Measurements from ENCODE around the gene NRARP. TPM values are rescaled to one million over a fixed set of nuclear protein-coding genes. Genes with fewer than 3 reads are reported as not detected.
A peak's percentile ranks its signal among the peaks of the same experiment; 100 is the strongest.

The NRARP gene
- total and polyA plus RNA-seq, 2 of the 8 experiments (the other 6 are each of a cell fraction or from before 2014, with no cell fraction given), result 32.5 to 37.2 TPM

- Histone ChIP-seq H3K9me3 (ENCODE audit: insufficient read depth in 2 of 2, low read depth in 1 of 2, low read length in 1 of 2) (no peaks in the 10 kb centered on the region), H3K4ac (replicated peaks; ENCODE audit: insufficient read length, low read depth, low read length) (no peak overlapping the region), H3K18ac (ENCODE audit: extremely low read depth, low read length) (no peak overlapping the region), H3K4me1 (replicated peaks in 1 of 4; ENCODE audit: control insufficient read depth in 3 of 4, insufficient read depth in 4 of 4, low read length in 3 of 4) (peaks cover 0 to 17% (median 11%) of the 10 kb centered on the region in 4 experiments; a peak in 6 of 7 replicates), H3K4me2 (ENCODE audit: insufficient read depth in 1 of 2, low read depth in 2 of 2, low read length in 2 of 2) (no peak overlapping the region), H2AK5ac (ENCODE audit: low read depth, low read length) (no peak overlapping the region), H2AFZ (ENCODE audit: low read length) (no peak overlapping the region), H4K91ac (replicated peaks; ENCODE audit: insufficient read length, low read length) (no peak overlapping the region), H3K23me2 (ENCODE audit: low read depth, low read length) (peaks cover 2% of the 10 kb centered on the region; the same call in 1 of the 2 replicates), H3K27me3 (replicated peaks in 1 of 4; ENCODE audit: control insufficient read depth in 3 of 4, extremely low read depth in 1 of 4, insufficient read depth in 3 of 4, low read length in 3 of 4) (no peaks in the 10 kb centered on the region), H4K5ac (ENCODE audit: insufficient read length, low read depth, low read length) (no peak overlapping the region), H3K23ac (ENCODE audit: insufficient read length) (no peak overlapping the region), H3K56ac (replicated peaks; ENCODE audit: insufficient read length, low read depth, low read length) (no peak overlapping the region), H3K36me3 (ENCODE audit: control insufficient read depth in 2 of 4, insufficient read depth in 4 of 4, low read length in 3 of 4) (peaks cover 0 to 15% (median 12%) of the 10 kb centered on the region in 4 experiments; a peak in 6 of 8 replicates), H3K79me2 (ENCODE audit: control insufficient read depth in 1 of 2, insufficient read depth in 2 of 2, low read length in 2 of 2) (no peaks in the 10 kb centered on the region), H3K14ac (ENCODE audit: insufficient read length) (no peak overlapping the region), H3K27ac (ENCODE audit: low read depth, low read length) (no peak overlapping the region), H3K9ac (replicated peaks in 1 of 4; ENCODE audit: extremely low read depth in 1 of 4, low read depth in 3 of 4, low read length in 3 of 4) (no peak overlapping the region), H3K4me3 (ENCODE audit: extremely low read depth in 1 of 4, insufficient read depth in 2 of 4, low read depth in 3 of 4, low read length in 4 of 4) (no peak overlapping the region), H3K79me1 (ENCODE audit: low read depth, low read length) (no peaks in the 10 kb centered on the region), H2BK12ac (ENCODE audit: low read depth, low read length) (no peak overlapping the region), H4K20me1 (replicated peaks in 1 of 2; ENCODE audit: control insufficient read depth in 1 of 2, insufficient read depth in 2 of 2, low read length in 2 of 2) (peaks cover 4 to 9% of the 10 kb centered on the region in 2 experiments), H2BK5ac (ENCODE audit: low read depth, low read length) (peak overlapping the region; percentile 52; the same call in 1 of the 2 replicates), H2BK15ac (ENCODE audit: low read length) (no peak overlapping the region), H4K8ac (ENCODE audit: extremely low read depth, insufficient read depth, low read length) (no peak overlapping the region; the same call in 1 of the 2 replicates), H2BK120ac (replicated peaks; ENCODE audit: low read depth, low read length) (no peak overlapping the region), H2BK20ac (ENCODE audit: low read length) (no peak overlapping the region)
- FAIRE-seq (no peak), DNase-seq (ENCODE audit: low read depth in 1 of 2, low spot score in 2 of 2) (no peak)
- ChIA-PET POLR2A (ENCODE audit: partially characterized antibody) (interaction anchor here (1.0 to 47.8 kb wide), 5 partner anchors 9 to 37 kb away, joined by 3 to 1462 read pairs (median 4); partner anchors contain the start of genes CYSRT1, NDOR1, NELFB and NRARP), CTCF (ENCODE audit: partially characterized antibody) (interaction anchor here (0.6 to 2.2 kb wide), 7 partner anchors 8 to 35 kb away, joined by 3 to 8 read pairs (median 3); partner anchors contain the start of gene NELFB)
- 92% methylated on average over 32 of the region's 39 CpGs; no CpG with 5 or more reads in 1 of the 2 experiments for WGBS, 2 experiments (ENCODE audit: extremely low coverage in 1 of 2, insufficient coverage in 1 of 2, insufficient read length in 1 of 2, insufficient replicate concordance in 2 of 2, low coverage in 1 of 2, low lambda C conversion rate in 2 of 2, missing lambda C conversion rate in 1 of 2)
- TF ChIP-seq TAF1 (IDR thresholded peaks at IDR 0.05; ENCODE audit: low read depth, low read length) (no peak), PHF8 (conservative IDR thresholded peaks at IDR 0.05; ENCODE audit: low read depth, low read length) (no peak), BACH1 (IDR thresholded peaks at IDR 0.05; ENCODE audit: low read length) (no peak), SP4 (IDR thresholded peaks at IDR 0.05; ENCODE audit: low read length) (no peak), CTBP2 (IDR thresholded peaks at IDR 0.05; ENCODE audit: borderline replicate concordance, insufficient read depth, insufficient read length, low read length) (no peak), TEAD4 (IDR thresholded peaks at IDR 0.05; ENCODE audit: low read depth, low read length) (no peak), CTCF (IDR thresholded peaks at IDR 0.05; ENCODE audit: control extremely low read depth in 1 of 3, insufficient read depth in 1 of 3, low read depth in 1 of 3, low read length in 3 of 3) (no peak), RFX5 (IDR thresholded peaks at IDR 0.05; ENCODE audit: borderline replicate concordance, low read depth, low read length) (no peak)
- TF ChIP-seq, protein P1, sequence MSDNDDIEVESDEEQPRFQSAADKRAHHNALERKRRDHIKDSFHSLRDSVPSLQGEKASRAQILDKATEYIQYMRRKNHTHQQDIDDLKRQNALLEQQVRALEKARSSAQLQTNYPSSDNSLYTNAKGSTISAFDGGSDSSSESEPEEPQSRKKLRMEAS (IDR thresholded peaks at IDR 0.05), result no peak
Observed at GRCh38 chr9:137272241-137273094, 29.6 kb downstream of the NRARP start.
